HUES6 (cell line): ENCODE data around the gene LEKR1.
"Not testable (repeated sequence)": the region's sequence is repeated elsewhere in the genome, so short reads cannot be mapped to it uniquely, and the experiment has no call there.

ENCODE experiments used
- H3K27ac ChIP-seq: 2 replicates; pipeline ENCODE4 v1.7.0; 2013; ENCODE audit warnings: low read depth, mild to moderate bottlenecking, low read length, inconsistent platforms
- H3K27me3 ChIP-seq: 2 replicates; pipeline ENCODE4 v1.6.1; 2013; ENCODE audit warnings: low read length; ENCODE audit not compliant: control insufficient read depth, insufficient read depth
- H3K36me3 ChIP-seq: 2 replicates; pipeline ENCODE4 v1.6.1; 2013; ENCODE audit warnings: low read length; ENCODE audit not compliant: control insufficient read depth, insufficient read depth
- H3K4me1 ChIP-seq: 2 replicates; pipeline ENCODE4 v1.6.1; 2013; ENCODE audit warnings: low read length; ENCODE audit not compliant: control insufficient read depth, insufficient read depth
- H3K4me3 ChIP-seq: 2 replicates; pipeline ENCODE4 v1.5.1; 2013; ENCODE audit warnings: low read depth, low read length
- H3K9ac ChIP-seq: one replicate; pipeline ENCODE4 v1.6.1; 2013; ENCODE audit warnings: mild to moderate bottlenecking, low read length
- H3K9me3 ChIP-seq: 2 replicates; pipeline ENCODE4 v1.6.1; 2013; ENCODE audit warnings: low read depth, low read length; ENCODE audit not compliant: control insufficient read depth, insufficient read depth

The LEKR1 gene

GRCh38 chr3:156792945-156793344 lies 33.2 kb upstream of the LEKR1 start:
- no peaks in the 10 kb centered on the region for H3K4me1 ChIP-seq
- no peak overlapping the region for H3K27ac ChIP-seq
- H3K27me3 ChIP-seq: no peaks in the 10 kb centered on the region
- no peaks in the 10 kb centered on the region for H3K9me3 ChIP-seq
- H3K36me3 ChIP-seq: no peaks in the 10 kb centered on the region
- H3K9ac ChIP-seq: no peak overlapping the region
- H3K4me3 ChIP-seq: no peak overlapping the region

DNA sequence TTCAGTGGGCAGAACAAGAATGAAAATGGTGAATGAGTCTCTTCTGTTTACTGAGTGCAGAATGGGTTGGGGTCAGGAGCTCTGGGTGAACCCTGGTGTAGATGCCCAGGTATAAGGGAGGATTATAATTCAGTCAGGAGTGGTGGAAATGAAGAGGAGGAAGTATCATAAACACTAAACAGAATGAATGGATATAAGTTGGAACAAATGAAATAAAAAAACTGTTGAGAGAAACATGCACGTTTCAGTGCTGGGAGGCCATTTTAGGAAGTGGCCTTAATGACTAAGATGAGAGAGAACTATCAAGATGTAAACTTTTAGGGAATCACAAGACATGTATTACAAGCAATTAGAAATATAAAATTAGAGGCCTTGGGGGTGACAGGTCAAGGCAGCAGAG lies 32.8 kb upstream of the LEKR1 start:
- Histone ChIP-seq H3K27ac (no peak overlapping the region), H3K9ac (no peak overlapping the region), H3K36me3 (no peaks in the 10 kb centered on the region)

GRCh38 chr3:156793851-156794250 lies 32.3 kb upstream of the LEKR1 start:
- Histone ChIP-seq H3K27me3 (no peaks in the 10 kb centered on the region), H3K9me3 (no peaks in the 10 kb centered on the region), H3K4me1 (no peaks in the 10 kb centered on the region), H3K4me3 (no peak overlapping the region), H3K27ac (no peak overlapping the region), H3K9ac (no peak overlapping the region), H3K36me3 (no peaks in the 10 kb centered on the region)

More for the DNA sequence above, 32.8 kb upstream of the LEKR1 start:
- no peaks in the 10 kb centered on the region for H3K4me1 ChIP-seq
- H3K9me3 ChIP-seq: no peaks in the 10 kb centered on the region
- no peak overlapping the region for H3K4me3 ChIP-seq
- no peaks in the 10 kb centered on the region for H3K27me3 ChIP-seq

- H3K9ac ChIP-seq: no peak overlapping the region
- no peak overlapping the region for H3K4me3 ChIP-seq
- H3K9me3 ChIP-seq: 0 out of 2 replicates have a peak, but pooled peaks cover 4% of the 10 kb centered on the region
- no peaks in the 10 kb centered on the region for H3K4me1 ChIP-seq
- no peak overlapping the region for H3K27ac ChIP-seq
- no peaks in the 10 kb centered on the region for H3K36me3 ChIP-seq
- no peaks in the 10 kb centered on the region for H3K27me3 ChIP-seq
Measured at GRCh38 chr3:156795890-156796481, 30.2 kb upstream of the LEKR1 start.

DNA sequence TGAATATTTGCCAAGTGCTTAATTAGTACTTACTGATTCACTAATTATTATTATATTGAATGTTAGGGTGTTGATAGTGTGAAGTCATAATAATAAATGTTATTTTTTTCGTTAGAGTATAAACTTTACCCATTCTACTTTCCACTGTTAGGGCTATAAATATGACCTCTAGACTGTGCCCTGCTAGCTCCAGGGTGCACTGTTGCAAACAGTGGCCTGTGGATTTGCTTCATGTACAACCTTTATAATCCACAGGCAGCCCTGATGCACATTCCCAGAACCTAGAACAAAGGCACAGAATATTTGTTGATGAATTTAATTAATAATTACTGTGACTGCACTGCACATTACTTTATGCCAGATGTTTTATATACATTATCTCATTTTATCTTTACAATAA lies 28.8 kb upstream of the LEKR1 start:
- no peak overlapping the region for H3K9ac ChIP-seq
- H3K36me3 ChIP-seq: no peaks in the 10 kb centered on the region
- no peaks in the 10 kb centered on the region for H3K27me3 ChIP-seq
- no peaks in the 10 kb centered on the region for H3K4me1 ChIP-seq
- H3K27ac ChIP-seq: no peak overlapping the region
- H3K4me3 ChIP-seq: no peak overlapping the region
- H3K9me3 ChIP-seq: 0 out of 2 replicates have a peak, but pooled peaks cover 4% of the 10 kb centered on the region

DNA sequence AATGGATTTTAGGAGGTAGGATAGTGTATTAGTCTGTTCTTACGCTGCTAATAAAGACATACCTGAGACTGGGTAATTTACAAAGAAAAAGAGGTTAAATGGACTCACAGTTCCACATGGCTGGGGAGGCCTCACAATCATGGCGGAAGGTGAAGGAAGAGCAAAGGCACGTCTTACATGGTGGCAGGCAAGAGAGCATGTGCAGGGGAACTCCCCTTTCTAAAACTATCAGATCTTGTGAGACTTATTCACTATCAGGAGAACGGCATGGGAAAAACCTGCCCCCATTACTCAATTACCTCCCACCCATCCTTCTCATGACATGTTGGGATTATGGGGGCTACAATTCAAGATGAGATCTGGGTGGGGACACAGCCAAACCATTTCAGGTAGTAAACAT lies 25.9 kb upstream of the LEKR1 start:
- H3K4me3 ChIP-seq, H3K9me3 ChIP-seq, H3K9ac ChIP-seq, H3K27ac ChIP-seq, H3K36me3 ChIP-seq, H3K27me3 ChIP-seq, H3K4me1 ChIP-seq: not testable (repeated sequence)

DNA sequence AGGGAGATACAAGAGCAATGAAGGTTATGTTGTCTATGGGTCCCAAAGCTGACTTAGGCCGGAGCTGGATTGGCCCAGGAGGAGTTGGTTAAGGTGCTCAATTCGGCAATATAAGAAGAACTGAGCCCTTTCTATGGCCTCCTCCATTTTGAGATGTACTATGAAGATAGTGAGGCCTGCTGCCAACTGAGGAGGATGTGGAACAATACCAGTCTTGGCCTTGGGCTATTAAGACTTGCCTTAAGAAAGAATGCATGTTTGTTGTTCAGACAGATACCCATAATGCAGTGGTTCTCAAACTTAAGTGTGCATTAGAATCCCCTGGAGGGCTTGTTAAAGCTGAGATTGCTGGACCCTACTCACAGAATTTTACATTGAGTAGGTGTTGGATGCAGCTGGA lies 24.4 kb upstream of the LEKR1 start:
- Histone ChIP-seq H3K9ac (no peak overlapping the region), H3K4me3 (no peak overlapping the region), H3K36me3 (no peaks in the 10 kb centered on the region), H3K9me3 (0 out of 2 replicates have a peak, but pooled peaks cover 7% of the 10 kb centered on the region), H3K27me3 (no peaks in the 10 kb centered on the region), H3K4me1 (no peaks in the 10 kb centered on the region), H3K27ac (no peak overlapping the region)

DNA sequence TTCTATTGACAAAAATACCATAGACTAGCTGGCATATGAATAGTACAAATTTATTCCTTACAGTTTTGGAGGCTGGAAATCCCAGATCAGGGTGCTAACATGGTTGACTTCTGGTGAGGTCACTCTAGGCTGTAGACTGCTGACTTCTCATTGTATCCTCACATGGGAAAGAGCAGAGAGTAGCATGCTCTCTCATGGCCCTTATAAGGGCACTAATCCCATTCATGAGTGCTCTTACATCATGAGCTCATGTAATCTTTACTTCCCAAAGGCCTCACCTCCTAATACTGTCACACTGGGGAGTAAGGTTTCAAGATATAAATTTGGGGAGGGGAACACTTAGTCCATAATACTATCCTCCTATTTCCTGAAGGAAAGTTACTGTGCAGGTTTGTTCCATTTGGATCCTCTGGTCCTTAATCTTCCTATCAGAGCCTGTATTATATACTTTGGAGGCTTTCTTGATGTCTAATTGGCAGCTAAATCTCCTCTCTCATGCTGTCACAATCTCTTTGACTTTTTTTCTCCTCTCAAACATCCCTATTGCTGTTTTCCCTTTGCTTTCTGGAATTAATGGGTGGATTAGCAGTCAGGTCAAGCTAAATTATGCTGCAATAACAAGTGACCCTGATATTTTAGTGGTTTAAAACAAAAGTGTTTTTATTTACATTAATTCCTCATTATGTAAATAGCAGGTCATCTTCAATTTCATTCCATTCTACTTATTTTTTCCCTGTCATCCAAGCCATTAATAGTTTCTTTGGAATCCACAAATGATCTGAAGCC lies 23.1 kb upstream of the LEKR1 start:
- Histone ChIP-seq H3K4me3 (no peak overlapping the region), H3K27ac (no peak overlapping the region), H3K27me3 (no peaks in the 10 kb centered on the region), H3K9me3 (0 out of 2 replicates have a peak, but pooled peaks cover 7% of the 10 kb centered on the region), H3K36me3 (no peaks in the 10 kb centered on the region), H3K9ac (no peak overlapping the region), H3K4me1 (no peaks in the 10 kb centered on the region; the same call in 1 of the 2 replicates)

- Histone ChIP-seq H3K9ac (no peak overlapping the region), H3K9me3 (0 out of 2 replicates have a peak, but pooled peaks cover 7% of the 10 kb centered on the region), H3K27me3 (no peaks in the 10 kb centered on the region), H3K36me3 (no peaks in the 10 kb centered on the region), H3K4me3 (no peak overlapping the region), H3K27ac (no peak overlapping the region), H3K4me1 (no peaks in the 10 kb centered on the region; the same call in 1 of the 2 replicates)
Measured at GRCh38 chr3:156803952-156804741, 22.0 kb upstream of the LEKR1 start.

DNA sequence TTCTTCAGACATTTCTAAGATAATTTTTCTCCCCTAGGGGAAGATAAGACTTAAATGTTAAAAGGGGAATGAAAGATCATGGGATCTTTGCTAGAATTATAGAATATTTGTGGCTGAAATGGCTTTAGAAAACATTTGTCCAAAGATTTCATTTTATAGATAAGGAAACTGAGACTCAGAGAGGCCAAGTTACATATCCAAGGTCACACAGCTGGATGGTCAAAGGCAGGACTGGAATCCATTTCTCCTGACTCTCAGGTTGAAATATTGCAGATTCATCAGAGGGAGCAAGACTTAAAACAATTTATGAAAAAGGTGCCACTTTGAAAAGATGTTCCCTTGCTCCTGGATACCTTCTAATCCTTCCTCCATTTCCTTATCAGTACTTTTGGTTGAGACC lies 19.5 kb upstream of the LEKR1 start:
- no peak overlapping the region for H3K27ac ChIP-seq
- no peaks in the 10 kb centered on the region for H3K36me3 ChIP-seq

GRCh38 chr3:156808025-156808424 lies 18.1 kb upstream of the LEKR1 start:
- Histone ChIP-seq H3K4me3 (no peak overlapping the region), H3K4me1 (no peaks in the 10 kb centered on the region; the same call in 1 of the 2 replicates), H3K27ac (no peak overlapping the region), H3K27me3 (peaks cover 7% of the 10 kb centered on the region), H3K9me3 (no peaks in the 10 kb centered on the region), H3K9ac (no peak overlapping the region), H3K36me3 (no peaks in the 10 kb centered on the region)

More for the DNA sequence above, 19.5 kb upstream of the LEKR1 start:
- Histone ChIP-seq H3K27me3 (no peaks in the 10 kb centered on the region), H3K4me1 (no peaks in the 10 kb centered on the region; the same call in 1 of the 2 replicates), H3K4me3 (no peak overlapping the region), H3K9me3 (0 out of 2 replicates have a peak, but pooled peaks cover 3% of the 10 kb centered on the region), H3K9ac (no peak overlapping the region)
